CD14-positive monocyte (primary cell): ENCODE data around the gene ZNF497. TPM values are rescaled to one million over a fixed set of nuclear protein-coding genes. Genes with fewer than 3 reads are reported as not detected.
A peak's percentile ranks its signal among the peaks of the same experiment; 100 is the strongest.

ENCODE experiments used
- DNase-seq, 3 donors: peaks; one replicate each; pipeline ENCODE4 v3.0.0-alpha.2; 2011 to 2022
- H2AFZ ChIP-seq: 2 replicates; pipeline ENCODE4 v1.6.0; 2012; ENCODE audit warnings: mild to moderate bottlenecking, low read depth, low read length, inconsistent platforms; ENCODE audit not compliant: insufficient read depth, poor library complexity, severe bottlenecking
- H3K27ac ChIP-seq, 2 donors: 1 replicate in 1 of 2; 2 replicates in 1 of 2; pipeline ENCODE4 v1.5.1; 2012 to 2013; ENCODE audit warnings: low read length in 2 of 2, control low read depth in 1 of 2, inconsistent platforms in 1 of 2, low read depth in 1 of 2, mild to moderate bottlenecking in 1 of 2
- H3K27me3 ChIP-seq, 2 donors: one replicate each; pipeline versions ENCODE4 v1.6.0 to v1.6.1; 2011 to 2013; ENCODE audit warnings: low read length in 2 of 2; ENCODE audit not compliant: control insufficient read depth in 2 of 2, insufficient read depth in 2 of 2
- H3K36me3 ChIP-seq, 2 donors: replicated peaks in 1 of 2; 1 replicate in 1 of 2; 2 replicates in 1 of 2; pipeline versions ENCODE4 v1.5.1 to v1.6.1; 2012 to 2013; ENCODE audit warnings: low read length in 2 of 2, control low read depth in 1 of 2, inconsistent platforms in 1 of 2, mild to moderate bottlenecking in 1 of 2; ENCODE audit not compliant: insufficient read depth in 2 of 2, control insufficient read depth in 1 of 2
- H3K4me1 ChIP-seq, 2 donors: 1 replicate in 1 of 2; 2 replicates in 1 of 2; pipeline versions ENCODE4 v1.5.1 to v1.6.1; 2012 to 2013; ENCODE audit warnings: low read length in 2 of 2, control low read depth in 1 of 2, inconsistent platforms in 1 of 2, mild to moderate bottlenecking in 1 of 2, moderate library complexity in 1 of 2; ENCODE audit not compliant: insufficient read depth in 2 of 2, control insufficient read depth in 1 of 2
- H3K4me2 ChIP-seq: replicated peaks from 2 replicates; pipeline ENCODE3; 2012; ENCODE audit warnings: low read length, moderate library complexity, mild to moderate bottlenecking; ENCODE audit not compliant: poor library complexity, severe bottlenecking; ENCODE audit errors: extremely low read depth
- H3K4me3 ChIP-seq, 3 experiments: fragments of 200-600 bp in 1 of 3; sonication (generic) in 1 of 3; replicated peaks in 1 of 3; 1 replicate in 2 of 3; 2 replicates in 1 of 3; pipeline ENCODE4 v1.5.1; 2011 to 2013; ENCODE audit warnings: low read length in 3 of 3, mild to moderate bottlenecking in 3 of 3, control low read depth in 2 of 3, low read depth in 2 of 3, inconsistent platforms in 1 of 3, moderate library complexity in 1 of 3
- H3K79me2 ChIP-seq: 2 replicates; pipeline ENCODE4 v1.6.0; 2012; ENCODE audit warnings: mild to moderate bottlenecking, control low read depth, inconsistent platforms, low read length, moderate library complexity; ENCODE audit not compliant: insufficient read depth
- H3K9ac ChIP-seq: 2 replicates; pipeline ENCODE4 v1.6.0; 2017; ENCODE audit warnings: low read length, mild to moderate bottlenecking; ENCODE audit not compliant: insufficient read depth, poor library complexity, severe bottlenecking
- H3K9me3 ChIP-seq, 2 donors: replicated peaks in 1 of 2; 1 replicate in 1 of 2; 2 replicates in 1 of 2; pipeline versions ENCODE4 v1.5.1 to v1.6.1; 2012 to 2013; ENCODE audit warnings: low read length in 2 of 2, control low read depth in 1 of 2; ENCODE audit not compliant: control insufficient read depth in 1 of 2, insufficient read depth in 1 of 2
- H4K20me1 ChIP-seq: 2 replicates; pipeline ENCODE4 v1.6.0; 2012; ENCODE audit warnings: mild to moderate bottlenecking, low read length, control low read depth, moderate library complexity; ENCODE audit not compliant: insufficient read depth
- H3K27ac Mint-ChIP-seq, 7 donors: one replicate each; pipeline ENCODE4 v1.8.0; 2020; ENCODE audit warnings: mild to moderate bottlenecking in 7 of 7, mixed read lengths in 7 of 7, moderate library complexity in 6 of 7, inconsistent platforms in 2 of 7
- H3K27me3 Mint-ChIP-seq, 3 donors: one replicate each; pipeline ENCODE4 v1.8.0; 2021 to 2022; ENCODE audit warnings: low read depth in 3 of 3, mild to moderate bottlenecking in 3 of 3, mixed read lengths in 3 of 3, moderate library complexity in 3 of 3, inconsistent platforms in 1 of 3
- H3K36me3 Mint-ChIP-seq, 2 donors: one replicate each; pipeline ENCODE4 v1.8.0; 2020; ENCODE audit warnings: mixed read lengths in 2 of 2, inconsistent platforms in 1 of 2, mild to moderate bottlenecking in 1 of 2
- H3K4me1 Mint-ChIP-seq: one replicate; pipeline ENCODE4 v1.8.0; 2020; ENCODE audit warnings: mild to moderate bottlenecking, mixed read lengths
- H3K4me3 Mint-ChIP-seq, 2 donors: one replicate each; pipeline ENCODE4 v1.8.0; 2020; ENCODE audit warnings: mild to moderate bottlenecking in 2 of 2, mixed read lengths in 2 of 2, moderate library complexity in 1 of 2
- H3K9me3 Mint-ChIP-seq, 7 donors: one replicate each; pipeline ENCODE4 v1.8.0; 2020 to 2022; ENCODE audit warnings: mixed read lengths in 7 of 7, mild to moderate bottlenecking in 6 of 7, moderate library complexity in 6 of 7, inconsistent platforms in 2 of 7
- CTCF ChIP-seq: fragments of 200-600 bp; IDR thresholded peaks from one replicate; pipeline ENCODE4 v1.8.0; 2022; ENCODE audit warnings: antibody characterized with exemption, mild to moderate bottlenecking
- WGBS: methylation state at CpG from one replicate; pipeline ENCODE4 v1.1.5; 2013; ENCODE audit warnings: missing lambda C conversion rate; ENCODE audit not compliant: insufficient coverage; 5-methylcytosine and 5-hydroxymethylcytosine counted together
- intact Hi-C, 2 donors: fragments of 100-400 bp; cut with micrococcal nuclease; formaldehyde crosslinking; loops; one replicate each; pipeline versions ENCODE4 v1.15.0 to v1.15.1; 2023
- polyA plus RNA-seq, 3 donors: library from polyadenylated mRNA; depleted of rRNA in 1 of 3; unstranded in 2 of 3; stranded (reverse) in 1 of 3; fragments of 300-500 nt in 2 of 3; fragments of >200 nt in 1 of 3; fragmentation: Illumina TruSeq in 2 of 3; gene quantifications; 1 replicate in 2 of 3; 2 replicates in 1 of 3; pipeline ENCODE4 v1.2.3, GENCODE V29; 2012 to 2021

Gene ZNF497
- polyA plus RNA-seq, 3 donors: 0.28 to 0.60 (median 0.41) TPM

GRCh38 chr19:58395979-58396627 is 33.6 kb upstream of the ZNF497 start:
- H3K79me2 ChIP-seq: no peaks in the 10 kb centered on the region
- H3K9me3 ChIP-seq: no peaks in the 10 kb centered on the region
- H3K36me3 Mint-ChIP-seq: peaks cover 38% of the 10 kb centered on the region in 2 donors
- H2AFZ ChIP-seq: no peak overlapping the region
- DNase-seq: peak in 1 of 3 donors; percentile 1
- H3K4me1 ChIP-seq: peaks cover 8 to 10% of the 10 kb centered on the region in 2 donors
- WGBS: 6% methylated on average over 63 of the region's 75 CpGs
- H3K27me3 Mint-ChIP-seq: peaks cover 30 to 44% (median 43%) of the 10 kb centered on the region in 3 donors
- H4K20me1 ChIP-seq: peaks cover 4% of the 10 kb centered on the region
- H3K4me3 Mint-ChIP-seq: peak overlapping the region in 1 of 2 donors; percentile 36
- H3K27ac Mint-ChIP-seq: no peak overlapping the region
- H3K4me2 ChIP-seq: no peak overlapping the region
- H3K4me3 ChIP-seq: no peak overlapping the region
- H3K27me3 ChIP-seq: peaks cover 5 to 30% of the 10 kb centered on the region in 2 donors
- no peak overlapping the region for H3K9ac ChIP-seq
- peaks cover 31 to 40% of the 10 kb centered on the region in 2 donors for H3K36me3 ChIP-seq
- intact Hi-C loops: no loop called here
- no peak for TF ChIP-seq CTCF
- H3K9me3 Mint-ChIP-seq: peaks cover 0 to 11% (median 0%) of the 10 kb centered on the region in 7 donors
- H3K27ac ChIP-seq: no peak overlapping the region
- peaks cover 17% of the 10 kb centered on the region for H3K4me1 Mint-ChIP-seq

- 45% methylated on average over 18 of the region's 21 CpGs for WGBS
- peaks cover 5 to 30% of the 10 kb centered on the region in 2 donors for H3K27me3 ChIP-seq
- TF ChIP-seq CTCF: no peak
- no peaks in the 10 kb centered on the region for H3K9me3 ChIP-seq
- peaks cover 12% of the 10 kb centered on the region for H3K4me1 Mint-ChIP-seq
- peaks cover under 1 to 4% of the 10 kb centered on the region in 2 donors for H3K4me1 ChIP-seq
- no peak within 1 kb of the TSS for H3K9ac ChIP-seq
- peaks cover 0 to 8% (median 0%) of the 10 kb centered on the region in 7 donors for H3K9me3 Mint-ChIP-seq
- H2AFZ ChIP-seq: no peak within 1 kb of the TSS
- peaks cover 4% of the 10 kb centered on the region for H4K20me1 ChIP-seq
- peaks cover 37 to 47% of the 10 kb centered on the region in 2 donors for H3K36me3 ChIP-seq
- peak in 1 of 3 donors; percentile 2 for DNase-seq
- peaks cover 45% of the 10 kb centered on the region in 2 donors for H3K36me3 Mint-ChIP-seq
- intact Hi-C loops: no loop called here
- no peak within 1 kb of the TSS for H3K4me3 ChIP-seq
- H3K27ac ChIP-seq: no peak within 1 kb of the TSS
- peaks cover 3% of the 10 kb centered on the region for H3K79me2 ChIP-seq
- peak within 1 kb of the TSS in 1 of 7 donors; percentile 7 for H3K27ac Mint-ChIP-seq
- peak within 1 kb of the TSS in 1 of 2 donors; percentile 48 for H3K4me3 Mint-ChIP-seq
- H3K4me2 ChIP-seq: no peak within 1 kb of the TSS
- H3K27me3 Mint-ChIP-seq: peaks cover 30 to 44% (median 43%) of the 10 kb centered on the region in 3 donors
Measured at GRCh38 chr19:58395220-58395978, 32.8 kb upstream of the ZNF497 start, which contains the start of gene RNF225. Gene RNF225, plus strand, starts transcription at chr19:58395656. Its CDS starts 434 bp downstream, at chr19:58396090.
